HG02970 (cell line): ENCODE data around the gene ABHD12.

Experiments
- ATAC-seq: cut with Tn5 transposase; IDR thresholded peaks from one replicate; pipeline ENCODE4 v1.9.1; 2021; ENCODE audit warnings: mild to moderate bottlenecking, moderate library complexity, moderate number of reproducible peaks; ENCODE audit not compliant: unreplicated experiment, low FRiP score

The ABHD12 gene

GRCh38 chr20:25382704-25383370, 7.8 kb downstream of the ABHD12 start:
- no peak for ATAC-seq

- no peak for ATAC-seq
Measured at GRCh38 chr20:25380945-25381614, 9.6 kb downstream of the ABHD12 start.

GRCh38 chr20:25378884-25379733, 11.5 kb downstream of the ABHD12 start:
- ATAC-seq, result no peak

- ATAC-seq, result no peak
Measured at GRCh38 chr20:25378189-25378883, 12.3 kb downstream of the ABHD12 start.

- ATAC-seq, result no peak
Measured at GRCh38 chr20:25376886-25377285, 13.7 kb downstream of the ABHD12 start.

GRCh38 chr20:25376236-25376635, 14.4 kb downstream of the ABHD12 start:
- no peak for ATAC-seq

GRCh38 chr20:25374842-25375241, 15.8 kb downstream of the ABHD12 start:
- no peak for ATAC-seq

- no peak for ATAC-seq
Measured at GRCh38 chr20:25372584-25373336, 17.9 kb downstream of the ABHD12 start.

- ATAC-seq, result no peak
Measured at GRCh38 chr20:25369971-25370370, 20.7 kb downstream of the ABHD12 start.

- no peak for ATAC-seq
Measured at GRCh38 chr20:25369529-25369928, 21.1 kb downstream of the ABHD12 start.

- ATAC-seq, result no peak
Measured at GRCh38 chr20:25368976-25369375, 21.7 kb downstream of the ABHD12 start.

GRCh38 chr20:25368526-25368925, 22.1 kb downstream of the ABHD12 start:
- no peak for ATAC-seq

GRCh38 chr20:25364879-25365699, 25.5 kb downstream of the ABHD12 start:
- no peak for ATAC-seq

- ATAC-seq, result no peak
Measured at GRCh38 chr20:25364180-25364788, 26.4 kb downstream of the ABHD12 start.

- no peak for ATAC-seq
Measured at GRCh38 chr20:25361287-25361683, 29.4 kb downstream of the ABHD12 start.

GRCh38 chr20:25360631-25361286, 29.9 kb downstream of the ABHD12 start:
- ATAC-seq, result no peak

- ATAC-seq, result no peak
Measured at GRCh38 chr20:25356271-25356933, 34.2 kb downstream of the ABHD12 start.

GRCh38 chr20:25355866-25356265, 34.8 kb downstream of the ABHD12 start:
- ATAC-seq, result no peak
